Hematopoietic multipotent progenitor cell treated with erythropoietin and hydrocortisone succinate and interleukin-3 and kit ligand, for 15 days (in vitro differentiated cells): ENCODE results near the gene KCTD21.
"Not testable (repeated sequence)": the region's sequence is repeated elsewhere in the genome, so short reads cannot be mapped to it uniquely, and the experiment has no call there.

Source experiments
- DNase-seq: peaks from one replicate; pipeline ENCODE4 v3.0.0-alpha.2; 2015; ENCODE audit warnings: low spot score

The KCTD21 gene

DNA sequence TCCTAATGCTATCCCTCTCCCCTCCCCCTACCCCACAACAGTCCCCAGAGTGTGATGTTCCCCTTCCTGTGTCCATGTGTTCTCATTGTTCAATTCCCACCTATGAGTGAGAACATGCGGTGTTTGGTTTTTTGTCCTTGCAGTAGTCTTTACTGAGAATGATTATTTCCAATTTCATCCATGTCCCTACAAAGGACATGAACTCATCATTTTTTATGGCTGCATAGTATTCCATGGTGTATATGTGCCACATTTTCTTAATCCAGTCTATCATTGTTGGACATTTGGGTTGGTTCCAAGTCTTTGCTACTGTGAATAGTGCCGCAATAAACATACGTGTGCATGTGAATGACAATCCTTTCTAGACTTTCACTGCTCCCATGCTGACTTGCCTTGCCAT is 12.6 kb downstream of the KCTD21 start:
- DNase-seq, result not testable (repeated sequence)

- no peak for DNase-seq
Measured at GRCh38 chr11:78171951-78172350, 16.5 kb downstream of the KCTD21 start.

- DNase-seq, result no peak
Measured at GRCh38 chr11:78170874-78171549, 17.4 kb downstream of the KCTD21 start.

- no peak for DNase-seq
Measured at GRCh38 chr11:78170413-78170812, 18.0 kb downstream of the KCTD21 start.

DNA sequence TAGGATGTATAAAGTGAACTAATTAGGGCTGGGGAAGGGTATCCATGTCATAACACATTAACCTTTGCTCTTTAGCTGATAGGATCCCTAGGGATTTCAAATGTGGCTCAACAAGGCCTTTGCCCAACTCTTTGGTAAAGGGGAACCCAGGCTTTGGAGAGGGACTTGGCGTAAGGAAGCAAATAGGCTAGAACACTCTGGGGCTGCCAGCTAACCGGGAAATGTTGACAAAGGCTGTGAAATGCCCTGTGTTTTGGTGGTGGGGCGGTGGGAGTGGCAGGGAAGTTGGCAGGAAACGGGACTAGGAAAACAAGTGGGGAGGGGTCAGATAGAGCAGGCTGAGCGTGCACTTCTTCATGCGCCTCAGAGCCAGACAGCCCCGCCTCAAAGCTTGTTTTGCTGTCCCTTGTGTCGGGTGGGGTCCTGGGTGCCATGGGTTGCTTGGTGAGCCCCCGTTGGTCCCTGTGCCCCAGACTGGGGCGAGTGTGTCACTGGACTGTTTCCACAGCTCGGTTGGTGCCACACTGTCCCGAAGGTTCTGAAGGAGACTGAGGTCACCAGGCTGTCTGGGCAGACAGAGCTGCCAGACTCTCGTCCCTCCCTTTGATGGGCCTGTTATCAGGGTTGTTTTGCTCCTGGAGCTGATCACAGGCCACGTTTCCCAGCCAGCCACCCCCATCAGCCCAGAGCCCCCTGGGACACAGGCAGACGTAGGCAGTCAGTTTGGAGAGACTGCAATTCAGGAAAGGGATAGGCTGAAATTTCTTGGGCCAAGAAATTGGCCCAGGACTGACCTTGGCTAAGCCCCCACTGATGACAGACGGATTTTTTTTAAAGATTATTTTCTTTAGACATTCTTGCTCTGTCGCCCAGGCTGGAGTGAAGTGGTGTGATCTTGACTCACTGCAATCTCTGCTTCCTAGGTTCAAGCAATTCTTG is 19.6 kb downstream of the KCTD21 start:
- DNase-seq, result no peak

- DNase-seq, result no peak
Measured at GRCh38 chr11:78166855-78167469, 21.5 kb downstream of the KCTD21 start.

- no peak for DNase-seq
Measured at GRCh38 chr11:78164471-78164870, 24.0 kb downstream of the KCTD21 start.

GRCh38 chr11:78163828-78164227 is 24.6 kb downstream of the KCTD21 start:
- DNase-seq, result no peak

GRCh38 chr11:78161962-78162371 is 26.5 kb downstream of the KCTD21 start:
- DNase-seq, result no peak

GRCh38 chr11:78161346-78161745 is 27.1 kb downstream of the KCTD21 start:
- no peak for DNase-seq

GRCh38 chr11:78160557-78160956 is 27.9 kb downstream of the KCTD21 start:
- DNase-seq, result no peak

- no peak for DNase-seq
Measured at GRCh38 chr11:78158987-78159652, 29.3 kb downstream of the KCTD21 start.

DNA sequence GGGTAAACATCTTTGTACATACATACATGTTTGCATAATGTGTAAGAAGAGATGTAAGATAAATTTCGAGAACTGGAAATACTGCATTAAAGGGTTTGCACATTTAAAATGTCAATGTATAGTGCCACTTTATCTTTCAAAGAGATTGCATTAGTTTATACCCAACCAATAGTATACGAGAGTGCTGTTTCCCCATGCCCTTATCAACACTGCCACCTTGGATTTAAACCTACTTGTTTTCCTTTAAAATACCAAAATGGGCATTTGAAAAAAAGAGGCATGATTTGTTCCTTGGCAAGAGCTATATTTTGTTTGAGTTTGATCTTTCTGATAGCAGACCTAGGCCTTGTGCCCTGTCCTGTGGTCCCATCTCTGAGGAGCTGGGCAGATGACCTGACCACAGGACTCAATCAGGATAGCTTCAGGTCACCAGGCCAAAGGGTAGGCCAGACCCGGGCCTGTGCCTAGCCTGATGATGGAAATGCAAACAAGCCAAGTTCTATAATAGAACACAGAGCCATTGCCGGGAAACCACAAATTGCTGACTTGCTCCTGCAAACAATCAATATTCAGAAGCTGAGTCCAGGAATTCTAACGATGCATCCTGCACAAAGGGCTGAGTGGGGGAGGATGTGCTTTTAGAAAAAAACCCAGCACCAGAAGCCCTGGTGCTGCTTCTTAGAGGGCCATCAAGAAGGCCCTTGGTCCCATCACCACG is 32.1 kb downstream of the KCTD21 start:
- DNase-seq, result no peak

- no peak for DNase-seq
Measured at GRCh38 chr11:78151804-78152203, 36.6 kb downstream of the KCTD21 start.

GRCh38 chr11:78150754-78151153 is 37.7 kb downstream of the KCTD21 start:
- no peak for DNase-seq

DNA sequence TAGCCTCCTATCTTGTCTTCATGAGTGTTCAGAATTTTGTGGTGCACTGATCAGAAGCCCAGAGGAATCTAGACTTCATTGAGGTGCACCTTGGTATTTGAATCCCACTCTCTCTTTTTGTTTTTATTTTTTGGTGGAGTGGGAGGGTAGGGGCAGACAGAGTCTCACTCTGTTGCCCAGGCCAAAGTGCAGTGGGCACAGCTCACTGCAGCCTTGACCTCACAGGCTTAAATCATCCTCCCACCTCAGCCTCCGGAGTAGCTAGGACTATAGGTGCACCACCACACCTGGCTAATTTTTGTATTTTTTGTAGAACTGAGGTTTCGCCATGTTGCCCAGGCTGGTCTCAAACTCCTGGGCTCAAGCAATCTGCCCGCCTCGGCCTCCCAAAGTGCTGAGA is 38.1 kb downstream of the KCTD21 start:
- no peak for DNase-seq

- DNase-seq, result no peak
Measured at GRCh38 chr11:78149646-78150045, 38.8 kb downstream of the KCTD21 start.

- no peak for DNase-seq
Measured at GRCh38 chr11:78147807-78148206, 40.6 kb downstream of the KCTD21 start.

- no peak for DNase-seq
Measured at GRCh38 chr11:78145511-78146025, 42.9 kb downstream of the KCTD21 start.

GRCh38 chr11:78140392-78141077 is 47.9 kb downstream of the KCTD21 start:
- DNase-seq, result no peak
